GM18508 (cell line): ENCODE results near the gene CMTM8.
"Not testable (repeated sequence)": the region's sequence is repeated elsewhere in the genome, so short reads cannot be mapped to it uniquely, and the experiment has no call there.

Source experiments
- ATAC-seq: cut with Tn5 transposase; IDR thresholded peaks from one replicate; pipeline ENCODE4 v1.9.1; 2021; ENCODE audit warnings: moderate number of reproducible peaks; ENCODE audit not compliant: insufficient read depth, unreplicated experiment

CMTM8 gene

DNA sequence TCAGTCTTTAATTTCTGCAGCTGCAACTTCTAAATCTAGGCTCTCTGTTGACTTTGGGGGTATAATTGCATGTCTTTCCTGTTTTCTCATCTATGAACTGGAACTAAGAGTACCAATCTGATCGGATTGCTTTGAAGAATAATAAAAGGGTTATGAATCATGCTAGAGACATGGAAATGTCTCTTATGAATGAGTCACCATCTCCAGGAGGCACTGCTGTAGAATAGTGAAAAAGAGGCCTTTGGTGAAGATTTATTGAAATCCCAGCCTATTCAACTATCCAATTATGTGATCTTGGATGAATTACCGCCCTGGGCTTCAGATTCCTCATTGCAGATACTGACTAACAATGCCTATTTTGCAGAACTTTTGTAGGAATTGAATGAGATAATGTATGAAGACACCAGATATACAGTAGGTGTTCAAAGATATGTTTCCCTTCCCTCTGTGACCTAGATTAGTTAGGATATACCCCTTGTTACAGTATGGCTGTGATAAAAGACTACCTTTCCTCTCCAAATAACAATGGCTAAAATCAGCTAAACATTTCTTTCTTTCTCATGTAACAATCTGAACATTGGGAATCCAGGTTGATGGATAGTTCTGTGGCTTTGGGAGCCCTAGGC, 11.5 kb upstream of the CMTM8 start:
- no peak for ATAC-seq

- ATAC-seq = not testable (repeated sequence)
Observed at GRCh38 chr3:32228743-32229142, 9.7 kb upstream of the CMTM8 start.

DNA sequence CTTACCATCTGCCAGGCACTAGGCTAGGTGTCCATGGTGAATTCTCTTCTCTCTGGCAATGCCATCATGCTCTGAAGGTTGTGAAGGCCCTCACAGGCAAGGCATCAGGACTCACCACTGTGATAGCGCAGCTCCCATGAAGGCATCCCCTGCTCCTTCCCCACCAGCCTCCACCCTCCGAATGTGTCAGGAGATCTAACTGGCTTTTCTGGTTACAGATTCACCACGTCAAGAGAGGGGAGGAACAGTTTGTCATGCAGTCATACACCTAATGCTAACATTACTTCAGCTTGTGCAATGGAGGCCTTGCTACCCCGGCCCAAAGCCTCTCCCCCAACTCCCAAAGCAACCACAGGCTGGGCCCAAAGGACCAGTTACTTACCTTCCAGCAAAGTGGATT, 8.9 kb upstream of the CMTM8 start:
- ATAC-seq = no peak

DNA sequence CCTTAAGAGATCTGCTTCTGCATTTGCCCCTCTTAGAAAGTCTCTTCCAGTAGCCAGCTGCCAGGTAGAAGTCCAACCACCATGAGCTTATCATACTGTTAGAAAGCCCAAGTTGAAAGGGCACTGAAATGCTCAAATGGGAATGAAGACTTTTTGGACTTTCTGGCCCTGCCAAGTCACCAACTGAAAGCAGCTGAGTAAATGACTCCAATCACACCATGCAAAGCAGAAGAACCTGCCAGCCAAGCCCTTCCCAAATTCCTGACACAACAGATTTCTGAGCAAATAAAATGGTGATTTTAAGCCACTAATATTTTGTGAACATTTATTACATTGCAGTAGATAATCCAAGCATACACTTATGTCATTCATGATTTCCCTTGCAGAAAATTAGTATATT, 2.1 kb upstream of the CMTM8 start:
- no peak for ATAC-seq

GRCh38 chr3:32237670-32238452, 619 bp upstream of the CMTM8 start:
- ATAC-seq = no peak

DNA sequence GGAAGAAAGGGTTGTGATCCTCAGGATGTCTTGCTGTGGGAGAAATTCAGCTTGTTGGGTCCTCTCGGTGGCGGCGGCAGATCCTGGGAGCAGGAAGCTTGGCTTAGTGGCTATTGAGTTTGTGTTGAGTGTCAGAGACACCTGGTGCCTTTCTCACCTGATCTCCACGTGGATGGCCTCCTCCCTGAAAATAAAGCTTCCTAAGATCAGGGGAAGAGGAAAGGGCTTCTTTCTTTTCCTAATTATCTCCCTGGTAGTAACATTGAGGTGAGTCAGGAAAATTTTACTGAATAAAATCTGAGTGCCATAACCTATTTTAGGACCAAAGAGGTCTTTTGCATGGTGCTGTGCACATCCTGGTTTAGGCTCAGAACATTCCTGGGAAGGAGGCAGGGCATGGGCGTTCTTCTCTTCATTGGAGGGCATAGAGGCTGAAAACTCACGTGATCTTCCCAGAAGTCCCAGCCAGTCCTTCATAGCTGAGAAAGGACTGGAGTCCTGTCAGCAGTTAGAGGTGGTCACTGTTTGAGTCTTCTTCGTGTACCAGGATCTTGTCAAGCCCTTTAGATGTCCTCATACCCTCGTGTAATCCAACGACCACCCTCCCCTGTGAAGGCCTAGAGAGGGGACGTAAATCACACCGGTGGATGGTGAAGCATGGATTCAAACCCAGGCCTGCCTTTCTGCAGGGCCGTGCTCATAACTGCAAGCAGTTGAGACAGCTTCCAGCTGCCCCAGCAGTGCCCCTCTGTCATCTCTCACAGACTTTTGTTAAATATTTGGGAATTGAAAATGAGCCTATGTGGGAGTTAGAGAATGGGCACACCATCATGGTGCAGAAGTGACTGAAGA, 1.1 kb downstream of the CMTM8 start:
- no peak for ATAC-seq

GRCh38 chr3:32240159-32240545, 1.7 kb downstream of the CMTM8 start:
- ATAC-seq = no peak

DNA sequence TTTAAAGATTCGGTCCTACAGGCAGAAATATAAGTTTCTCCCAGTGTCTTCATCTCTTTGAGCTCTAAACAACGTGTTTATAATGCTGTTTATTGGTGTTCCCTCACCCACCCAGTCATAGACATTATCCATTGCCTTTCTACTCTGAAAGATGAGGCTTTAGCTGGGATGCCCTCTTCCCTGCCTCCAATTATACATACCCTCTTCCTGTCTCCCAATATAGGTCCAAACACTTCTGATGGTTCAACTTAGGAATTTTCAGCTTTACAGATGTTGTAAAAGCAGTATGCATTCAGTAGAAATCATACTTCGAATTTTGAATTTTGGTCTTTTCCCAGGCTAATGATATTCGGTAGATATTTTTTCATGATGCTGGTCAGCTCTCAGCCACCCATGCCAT, 2.6 kb downstream of the CMTM8 start:
- no peak for ATAC-seq

DNA sequence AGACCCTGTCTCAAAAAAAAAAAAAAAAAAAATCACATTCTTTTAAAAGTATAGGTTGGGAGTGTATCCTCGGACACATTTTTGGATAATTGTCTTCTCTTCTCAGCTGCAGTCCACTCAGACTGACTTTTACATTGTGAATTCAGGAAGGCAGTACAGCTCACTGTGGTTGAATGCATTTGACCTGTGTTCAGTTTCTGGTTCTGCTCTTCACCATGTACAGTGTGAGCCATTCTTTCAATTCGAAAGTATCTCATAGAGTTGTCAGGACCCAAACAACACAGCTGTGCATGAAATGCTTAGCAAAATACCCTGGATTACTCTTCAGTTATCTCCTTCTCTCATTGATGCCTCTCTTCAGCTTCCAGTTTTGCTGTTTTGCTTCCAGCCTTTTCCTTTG, 5.0 kb downstream of the CMTM8 start:
- ATAC-seq = no peak

DNA sequence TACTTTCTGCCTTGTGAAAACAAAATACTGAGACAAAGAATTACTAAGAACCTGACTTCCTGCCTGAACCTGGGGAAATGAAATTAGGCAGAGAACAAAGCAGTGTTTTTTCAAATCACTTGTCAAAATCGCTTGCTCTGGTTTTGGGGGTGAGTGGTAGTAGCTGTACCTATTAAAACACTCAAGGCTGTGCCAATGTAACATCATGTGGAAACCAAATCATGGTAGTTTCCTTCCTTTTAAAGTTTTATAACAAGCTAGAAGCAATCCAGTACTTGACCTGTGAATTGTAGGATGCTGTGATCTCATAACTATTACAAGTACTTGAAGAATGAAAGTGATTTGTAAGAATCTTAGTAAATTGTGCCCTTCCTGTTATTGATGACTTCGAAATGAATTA, 6.7 kb downstream of the CMTM8 start:
- no peak for ATAC-seq

GRCh38 chr3:32246079-32246675, 7.7 kb downstream of the CMTM8 start:
- ATAC-seq = no peak

- ATAC-seq = no peak
Observed at GRCh38 chr3:32249184-32249782, 10.8 kb downstream of the CMTM8 start.

- ATAC-seq = no peak
Observed at GRCh38 chr3:32254268-32254667, 15.8 kb downstream of the CMTM8 start.

DNA sequence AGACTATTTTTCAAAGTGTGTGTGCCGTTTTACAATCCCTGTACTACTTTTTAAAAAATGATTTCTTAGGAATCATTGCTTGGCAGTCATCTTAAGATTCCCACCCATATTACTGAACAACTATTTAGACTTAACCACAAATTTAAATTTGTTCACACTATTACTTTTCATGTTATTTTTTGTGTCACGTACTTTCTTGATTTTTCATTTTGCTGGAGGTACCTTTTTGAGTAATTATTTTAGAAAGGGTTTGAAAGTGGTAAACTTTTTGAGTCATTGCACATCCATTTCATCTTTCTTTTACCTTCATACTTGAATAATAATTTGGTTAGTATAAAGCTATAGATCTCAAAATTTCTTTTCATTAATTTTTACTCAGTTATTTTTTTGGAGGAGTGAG, 16.9 kb downstream of the CMTM8 start:
- ATAC-seq = no peak

GRCh38 chr3:32256206-32256605, 17.7 kb downstream of the CMTM8 start:
- ATAC-seq = no peak

DNA sequence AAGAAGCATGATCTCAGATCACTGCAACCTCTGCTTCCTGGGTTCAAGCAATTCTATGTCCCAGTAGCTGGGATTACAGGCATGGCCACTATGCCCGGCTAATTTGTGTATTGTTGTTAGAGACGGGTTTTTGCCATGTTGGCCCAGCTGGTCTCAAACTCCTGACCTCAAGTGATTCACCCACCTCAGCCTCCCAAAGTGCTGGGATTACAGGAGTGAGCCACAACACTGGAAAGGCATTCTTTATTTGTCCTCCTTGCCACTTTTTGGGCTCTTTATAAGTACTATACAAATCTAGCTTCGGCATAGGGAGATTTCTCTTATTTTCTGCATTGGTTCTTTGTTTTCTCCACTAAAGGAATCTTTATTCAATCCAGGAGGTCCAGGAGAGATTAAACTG, 18.6 kb downstream of the CMTM8 start:
- ATAC-seq = no peak

- ATAC-seq = no peak
Observed at GRCh38 chr3:32257641-32258438, 19.4 kb downstream of the CMTM8 start.

- ATAC-seq = no peak
Observed at GRCh38 chr3:32258869-32259268, 20.4 kb downstream of the CMTM8 start.

- ATAC-seq = no peak
Observed at GRCh38 chr3:32261545-32261944, 23.1 kb downstream of the CMTM8 start.

DNA sequence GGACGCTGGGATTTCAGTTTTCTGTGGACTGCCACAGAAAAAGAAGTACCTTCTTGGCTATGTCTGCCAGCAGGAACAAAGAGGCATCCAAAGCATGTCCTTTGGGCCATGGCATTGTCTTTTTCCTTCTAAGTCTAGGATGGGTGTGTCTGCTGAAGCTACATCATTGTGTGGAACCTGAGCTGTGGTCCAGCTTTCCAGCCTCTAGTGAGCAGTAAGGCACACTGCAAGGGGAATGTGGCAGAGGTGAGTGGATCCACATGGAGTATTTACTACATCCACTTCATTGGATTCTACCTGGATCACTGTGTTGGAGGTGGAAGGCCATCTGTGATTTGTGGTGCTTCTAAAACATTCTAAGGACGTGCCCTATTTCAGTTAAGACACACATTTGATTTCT, 23.7 kb downstream of the CMTM8 start:
- no peak for ATAC-seq
